Right lobe of liver (tissue), 6 donors: ENCODE results near the gene CLASRP. TPM values are rescaled to one million over a fixed set of nuclear protein-coding genes. Genes with fewer than 3 reads are reported as not detected.

Source experiments
- ATAC-seq, 4 donors: fragments of 200-7000 bp; cut with Tn5 transposase; one replicate each; pipeline ENCODE4 v1.9.1; 2020; ENCODE audit warnings: mild to moderate bottlenecking in 4 of 4, moderate library complexity in 4 of 4
- DNase-seq, 3 donors: peaks; one replicate each; pipeline ENCODE4 v3.0.0-alpha.2; 2020
- H3K27ac ChIP-seq, 3 donors: fragments of 200-600 bp; one replicate each; pipeline ENCODE4 v1.8.0; 2022
- H3K27me3 ChIP-seq, 2 donors: fragments of 200-600 bp; one replicate each; pipeline ENCODE4 v1.8.0; 2022
- H3K36me3 ChIP-seq, 4 donors: fragments of 200-600 bp; sonication (generic) in 1 of 4; one replicate each; pipeline versions ENCODE4 v1.5.1 to v1.8.0; 2017 to 2022; ENCODE audit warnings: control low read depth in 1 of 4
- H3K4me1 ChIP-seq, 4 donors: fragments of 200-600 bp; sonication (generic) in 1 of 4; one replicate each; pipeline versions ENCODE4 v1.5.1 to v1.8.0; 2017 to 2022; ENCODE audit warnings: control low read depth in 1 of 4
- H3K4me3 ChIP-seq, 3 donors: fragments of 200-600 bp; one replicate each; pipeline ENCODE4 v1.8.0; 2022
- H3K9me3 ChIP-seq, 4 donors: fragments of 200-600 bp; sonication (generic) in 1 of 4; one replicate each; pipeline versions ENCODE4 v1.5.1 to v1.8.0; 2017 to 2022; ENCODE audit warnings: control low read depth in 1 of 4
- POLR2A ChIP-seq: fragments of 450-650 bp; IDR thresholded peaks from one replicate; pipeline ENCODE4 v1.6.1; 2017; ENCODE audit warnings: antibody characterized with exemption, mild to moderate bottlenecking
- WGBS: methylation state at CpG from one replicate; pipeline ENCODE4 v1.1.6; 2018; ENCODE audit warnings: low coverage, low lambda C conversion rate; ENCODE audit not compliant: insufficient coverage; ENCODE audit errors: missing lambda C conversion rate; 5-methylcytosine and 5-hydroxymethylcytosine counted together
- intact Hi-C, 2 donors: fragments of 100-400 bp; cut with DNase I; formaldehyde crosslinking; loops; one replicate each; pipeline versions ENCODE4 v1.11.2 to v1.14.1; 2022
- total RNA-seq, 6 experiments: library from RNA; depleted of rRNA in 2 of 6; stranded (reverse); fragments of >200 nt in 2 of 6; fragmentation: NEBNext Ultra II Directional in 3 of 6; extraction: Animal tissue kit (Norgen Biotek cat#: 25700) in 3 of 6; gene quantifications; one replicate each; pipeline versions ENCODE4 v1.1.0 to v1.2.4, GENCODE V29; 2016 to 2023
- TF ChIP-seq, protein P1 (sequence below), 4 donors: fragments of 200-600 bp in 3 of 4; fragments of 450-650 bp in 1 of 4; IDR thresholded peaks; one replicate each; pipeline versions ENCODE4 v1.5.1 to v1.8.0; 2016 to 2022; ENCODE audit warnings: antibody characterized with exemption in 4 of 4, mild to moderate bottlenecking in 2 of 4
- donor health status: DM: no; HTN: yes; CAD: no.
- donor health status: DM: no; HTN: no; CAD: no.
- donor health status: DM: no; HTN: no; CAD: no.
- donor health status: DM: no; HTN: yes; CAD: no.
- donor health status: DM: no; HTN: yes; CAD: no.

The CLASRP gene
- total RNA-seq, 6 experiments from 2014 or later, result 30.5 to 66.8 (median 44.8) TPM

- intact Hi-C loops, result no loop called here
- Histone ChIP-seq H3K27ac (peak overlapping the region in 1 of 3 donors; percentile 29), H3K36me3 (peaks cover 0 to 10% (median 3%) of the 10 kb centered on the region in 4 donors), H3K4me1 (peaks cover 0 to 25% (median 3%) of the 10 kb centered on the region in 4 donors), H3K9me3 (no peaks in the 10 kb centered on the region), H3K27me3 (no peaks in the 10 kb centered on the region), H3K4me3 (peak overlapping the region; percentile 24 to 56 (median 38))
- ATAC-seq, result peak; percentile 30 to 54 (median 46)
- TF ChIP-seq POLR2A, result no peak
- TF ChIP-seq, protein P1, sequence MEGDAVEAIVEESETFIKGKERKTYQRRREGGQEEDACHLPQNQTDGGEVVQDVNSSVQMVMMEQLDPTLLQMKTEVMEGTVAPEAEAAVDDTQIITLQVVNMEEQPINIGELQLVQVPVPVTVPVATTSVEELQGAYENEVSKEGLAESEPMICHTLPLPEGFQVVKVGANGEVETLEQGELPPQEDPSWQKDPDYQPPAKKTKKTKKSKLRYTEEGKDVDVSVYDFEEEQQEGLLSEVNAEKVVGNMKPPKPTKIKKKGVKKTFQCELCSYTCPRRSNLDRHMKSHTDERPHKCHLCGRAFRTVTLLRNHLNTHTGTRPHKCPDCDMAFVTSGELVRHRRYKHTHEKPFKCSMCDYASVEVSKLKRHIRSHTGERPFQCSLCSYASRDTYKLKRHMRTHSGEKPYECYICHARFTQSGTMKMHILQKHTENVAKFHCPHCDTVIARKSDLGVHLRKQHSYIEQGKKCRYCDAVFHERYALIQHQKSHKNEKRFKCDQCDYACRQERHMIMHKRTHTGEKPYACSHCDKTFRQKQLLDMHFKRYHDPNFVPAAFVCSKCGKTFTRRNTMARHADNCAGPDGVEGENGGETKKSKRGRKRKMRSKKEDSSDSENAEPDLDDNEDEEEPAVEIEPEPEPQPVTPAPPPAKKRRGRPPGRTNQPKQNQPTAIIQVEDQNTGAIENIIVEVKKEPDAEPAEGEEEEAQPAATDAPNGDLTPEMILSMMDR (IDR thresholded peaks at IDR 0.05), result no peak
- DNase-seq, result peak; percentile 70 to 87 (median 76)
- 23% methylated on average over 14 of the region's 26 CpGs for WGBS
Measured at GRCh38 chr19:45075301-45076028, 36.6 kb downstream of the CLASRP start.

- peak; percentile 83 to 90 (median 90) for DNase-seq
- Histone ChIP-seq H3K27me3 (no peaks in the 10 kb centered on the region), H3K4me3 (peak within 1 kb of the TSS; percentile 24 to 56 (median 38)), H3K9me3 (no peaks in the 10 kb centered on the region), H3K4me1 (peaks cover 0 to 29% (median 5%) of the 10 kb centered on the region in 4 donors), H3K36me3 (peaks cover 0 to 5% (median 0%) of the 10 kb centered on the region in 4 donors), H3K27ac (peak within 1 kb of the TSS in 1 of 3 donors; percentile 29)
- TF ChIP-seq POLR2A, result peak; percentile 46
- TF ChIP-seq, protein P1 (IDR thresholded peaks at IDR 0.05), result no peak
- intact Hi-C loops, result no loop called here
- 5% methylated on average over 8 of the region's 81 CpGs for WGBS
- peak; percentile 75 to 88 (median 84) for ATAC-seq
Measured at GRCh38 chr19:45076029-45076850, 37.4 kb downstream of the CLASRP start, which contains the start of gene ZNF296. TSS of gene ZNF296 (minus strand) at chr19:45076478. CDS start at chr19:45076373, 105 bp downstream.

GRCh38 chr19:45076851-45077730 is 38.2 kb downstream of the CLASRP start:
- Histone ChIP-seq H3K27me3 (no peaks in the 10 kb centered on the region), H3K9me3 (no peaks in the 10 kb centered on the region), H3K27ac (no peak overlapping the region), H3K36me3 (no peaks in the 10 kb centered on the region), H3K4me3 (peak overlapping the region in 2 of 3 donors; percentile 24 to 56), H3K4me1 (peaks cover 0 to 29% (median 5%) of the 10 kb centered on the region in 4 donors)
- DNase-seq (no peak), ATAC-seq (no peak)
- WGBS, result 70% methylated on average over 9 of the region's 15 CpGs
- TF ChIP-seq POLR2A, result no peak
- TF ChIP-seq, protein P1 (IDR thresholded peaks at IDR 0.05), result no peak
- intact Hi-C loops, result no loop called here
